Cerebellar cortex (tissue), 1 donor: ENCODE data around the gene CDK5RAP2.

ENCODE experiments used
- DNase-seq: peaks from one replicate; pipeline ENCODE4 v3.0.0-alpha.2; 2015; ENCODE audit warnings: low spot score

CDK5RAP2 gene

DNA sequence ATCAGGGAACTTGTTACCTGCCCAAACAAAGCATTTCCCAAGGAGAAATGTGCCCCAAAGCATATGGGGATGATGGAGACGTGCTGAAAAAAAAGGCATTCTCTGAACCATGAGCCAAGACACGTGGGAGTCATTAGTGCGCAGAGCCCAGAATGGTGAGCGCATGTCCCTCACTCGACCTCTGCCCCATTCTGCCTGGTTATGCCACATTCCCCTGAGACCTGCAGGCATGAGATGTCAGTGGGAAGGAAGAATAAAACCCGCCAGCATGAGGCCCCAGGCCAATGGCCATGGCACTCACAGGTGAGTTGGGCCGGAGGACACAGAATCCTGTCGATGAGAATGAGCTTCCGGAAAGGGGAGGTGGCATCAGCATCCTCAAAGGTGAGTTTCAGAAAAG is 228.9 kb downstream of the CDK5RAP2 start:
- DNase-seq: no peak

DNA sequence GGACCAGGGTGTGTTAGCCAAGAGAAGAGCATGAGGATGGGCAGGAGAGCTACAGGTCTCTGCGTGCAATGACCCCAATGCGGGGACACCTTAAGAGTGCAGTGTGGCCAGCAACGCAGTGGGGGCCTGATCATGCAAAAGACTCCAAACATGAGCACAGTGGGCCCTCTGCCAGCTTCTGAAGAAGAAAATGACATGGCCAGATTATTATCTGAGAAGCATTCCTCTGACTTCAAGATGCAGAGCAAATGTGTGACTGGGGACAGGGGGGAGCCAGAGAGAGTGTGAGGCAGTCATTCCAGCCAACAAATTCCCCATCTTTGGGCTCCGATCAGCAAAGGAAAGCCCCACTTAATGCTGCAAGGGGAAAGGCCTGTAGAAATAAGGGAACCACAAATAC is 229.4 kb downstream of the CDK5RAP2 start:
- DNase-seq: no peak

DNA sequence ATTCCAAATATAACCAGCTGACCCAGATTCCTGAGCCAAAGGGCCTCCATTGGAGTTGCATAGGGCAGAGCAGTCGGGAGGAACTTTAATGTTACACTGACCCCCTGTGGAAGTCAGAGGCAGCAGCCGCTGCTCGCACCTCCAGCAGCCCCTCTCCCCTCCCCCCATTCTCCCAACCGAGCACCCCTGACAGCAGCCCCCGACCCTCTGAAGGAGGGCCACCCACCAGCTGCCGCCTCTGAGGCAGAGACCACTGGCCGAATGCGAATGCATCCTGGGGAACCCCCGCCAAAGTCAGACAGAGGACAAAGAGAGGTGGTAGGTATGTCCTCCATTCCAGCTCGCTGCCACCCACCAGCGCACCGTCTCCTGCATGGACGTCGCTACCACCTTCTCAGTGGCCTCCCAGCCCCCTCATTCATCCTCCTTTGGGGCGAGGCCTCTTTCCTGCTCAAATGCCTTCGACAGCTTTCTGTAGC is 231.0 kb downstream of the CDK5RAP2 start:
- DNase-seq: peak; percentile 77

DNA sequence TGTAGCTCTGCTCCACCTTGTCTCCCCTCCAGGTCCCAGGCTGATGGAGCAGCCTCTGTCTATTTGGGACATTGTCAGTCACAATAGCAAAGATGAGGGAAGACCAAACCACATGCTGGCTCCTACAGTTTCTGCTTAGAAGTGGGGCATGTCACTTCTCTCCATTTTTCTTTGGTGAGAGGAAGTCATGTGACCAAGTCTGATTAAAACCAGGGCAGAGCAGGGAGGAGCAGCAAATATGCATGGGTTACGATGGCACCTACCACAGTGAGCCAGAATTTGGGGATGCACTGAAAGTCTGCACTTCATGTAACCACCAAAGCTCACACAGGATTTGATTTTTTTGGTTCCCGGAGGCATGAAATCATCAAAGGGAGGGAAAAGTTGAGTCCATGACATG is 234.6 kb downstream of the CDK5RAP2 start:
- DNase-seq: no peak

DNA sequence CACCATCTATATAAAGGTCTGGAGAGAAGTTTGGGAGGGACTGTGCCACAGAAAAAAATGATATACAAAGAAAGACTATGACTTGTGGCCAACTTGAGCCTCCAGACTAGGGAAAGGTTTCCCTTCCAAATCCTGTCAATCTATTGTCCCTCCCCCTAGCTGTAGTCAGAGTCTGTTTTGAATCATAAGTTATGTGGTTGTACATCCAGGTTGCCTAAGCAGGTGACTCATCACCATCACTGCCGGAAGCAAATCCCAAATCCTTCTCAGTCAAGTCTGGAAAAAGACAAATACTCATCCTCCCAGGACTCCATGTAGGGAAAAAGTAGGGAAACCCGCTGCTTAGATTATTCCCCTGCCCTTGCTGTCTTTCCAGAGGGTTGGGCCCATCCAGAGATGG is 235.7 kb downstream of the CDK5RAP2 start:
- DNase-seq: no peak

DNA sequence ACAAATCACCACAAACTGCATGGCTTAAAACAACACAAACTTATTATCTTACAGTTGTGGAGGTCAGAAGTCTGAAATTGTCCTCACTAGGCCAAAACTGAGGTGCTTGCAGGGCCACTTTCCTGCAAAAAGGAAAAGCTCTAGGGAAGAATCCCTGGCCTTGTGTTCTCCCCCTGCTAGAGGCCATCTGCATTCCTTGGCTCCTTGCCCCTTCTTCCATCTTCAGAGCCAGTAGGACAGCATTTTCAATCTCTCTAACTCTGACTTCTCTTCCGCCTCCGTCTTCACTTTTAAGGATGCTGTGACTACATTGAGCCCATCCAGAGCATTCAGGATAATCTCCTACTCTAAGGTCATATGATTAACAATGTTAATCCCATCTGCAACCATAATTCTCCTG is 236.6 kb downstream of the CDK5RAP2 start:
- DNase-seq: peak; percentile 79
